GM18526 (cell line): ENCODE results near the gene POLK.

Source experiments
- POLR2A ChIP-seq: IDR thresholded peaks from 3 replicates; pipeline ENCODE4 v1.6.1; 2011; ENCODE audit not compliant: insufficient read length; ENCODE audit errors: extremely low read depth

Gene POLK

GRCh38 chr5:75507841-75508240 lies 3.9 kb upstream of the POLK start:
- no peak for TF ChIP-seq POLR2A

GRCh38 chr5:75509546-75509945 lies 2.1 kb upstream of the POLK start:
- no peak for TF ChIP-seq POLR2A

- TF ChIP-seq POLR2A = no peak
Observed at GRCh38 chr5:75509956-75510355, 1.7 kb upstream of the POLK start.

DNA sequence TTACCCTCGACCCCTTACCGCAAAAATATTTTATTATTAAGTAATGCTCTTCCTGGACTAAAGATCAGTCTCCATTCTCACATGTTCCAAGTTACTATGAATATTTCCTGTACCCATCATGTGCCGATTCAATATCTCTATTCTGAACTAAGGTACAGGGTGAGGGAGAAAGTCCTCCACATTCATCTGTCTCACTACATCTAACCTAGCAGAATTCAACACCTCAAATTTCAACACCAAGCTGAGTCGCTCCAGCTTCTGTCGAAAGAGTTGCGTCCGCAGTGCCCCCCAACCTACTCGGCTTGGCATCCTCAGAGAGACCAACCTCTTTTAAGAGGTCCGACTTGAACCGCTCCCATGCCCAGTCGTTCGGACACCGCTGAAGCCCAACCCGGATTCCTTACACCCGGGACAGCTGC lies 1.3 kb upstream of the POLK start:
- TF ChIP-seq POLR2A = no peak

DNA sequence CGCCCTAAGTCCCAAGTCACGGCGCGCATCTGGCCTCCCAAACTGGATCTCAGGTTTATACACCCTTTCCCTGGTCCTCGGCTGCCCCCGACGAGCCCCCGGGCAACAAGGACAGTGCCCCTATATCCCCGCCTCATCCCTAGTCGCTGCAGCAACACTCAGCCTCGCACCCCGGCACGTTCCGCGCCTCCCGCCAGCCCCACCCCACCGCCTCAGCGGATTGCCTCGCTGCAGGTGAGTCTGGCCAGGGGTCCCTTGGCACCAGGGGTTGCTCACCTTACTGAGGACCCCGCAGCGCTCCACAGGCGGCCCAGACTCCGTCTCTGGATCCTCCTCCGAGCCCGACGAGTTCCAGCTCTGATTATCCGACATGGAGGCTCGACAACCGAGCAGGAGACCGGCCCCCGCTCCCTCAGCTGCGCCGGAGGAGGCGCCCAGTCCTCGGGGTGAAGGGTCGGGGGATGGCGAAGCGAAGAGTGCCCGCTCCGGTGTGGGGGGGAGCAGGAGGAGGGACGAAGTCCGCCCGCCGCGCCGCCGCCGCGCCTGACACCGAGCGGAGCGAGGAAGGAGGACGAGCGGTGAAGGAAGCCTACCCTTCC lies 756 bp upstream of the POLK start:
- no peak for TF ChIP-seq POLR2A

GRCh38 chr5:75512383-75513074 lies 838 bp downstream of the POLK start:
- TF ChIP-seq POLR2A = no peak

- TF ChIP-seq POLR2A = no peak
Observed at GRCh38 chr5:75513841-75514240, 2.1 kb downstream of the POLK start.

DNA sequence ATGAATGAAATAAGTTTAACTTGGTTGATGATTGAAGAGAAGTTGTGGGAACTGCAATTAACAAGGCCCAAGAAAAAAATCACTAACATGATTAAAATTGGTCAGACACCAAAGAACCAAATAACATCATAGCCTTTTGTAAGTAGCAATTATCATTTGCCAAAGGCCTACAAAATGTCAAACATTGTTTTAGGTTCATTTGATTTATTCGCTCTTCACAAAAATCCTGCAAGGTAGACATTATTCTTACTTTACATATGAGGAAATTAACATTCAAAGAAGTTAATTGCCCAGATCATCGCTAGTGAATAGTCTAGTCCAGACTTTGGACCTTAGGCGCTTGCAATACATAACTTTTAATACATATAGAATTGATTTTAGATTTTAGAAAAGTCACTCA lies 2.6 kb downstream of the POLK start:
- no peak for TF ChIP-seq POLR2A

DNA sequence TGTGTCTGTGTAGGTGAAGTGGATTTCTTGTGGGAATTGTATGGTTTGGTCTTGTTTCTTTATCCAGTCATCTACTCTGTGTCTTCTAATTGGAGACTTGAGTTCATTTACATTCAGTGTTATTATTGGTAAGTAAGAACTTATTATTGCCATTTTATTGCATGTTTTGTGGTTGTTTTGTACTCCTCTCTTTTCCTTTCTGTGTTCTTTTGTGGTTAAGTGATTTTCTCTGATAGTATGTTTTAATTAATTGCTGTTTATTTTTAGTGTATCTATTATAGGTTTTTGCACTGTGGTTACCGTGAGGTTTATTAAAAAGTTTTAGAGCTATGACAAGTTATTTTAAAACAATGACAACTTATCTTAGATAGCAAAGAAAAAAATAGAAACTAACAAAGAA lies 8.1 kb downstream of the POLK start:
- TF ChIP-seq POLR2A = no peak

GRCh38 chr5:75521195-75521594 lies 9.5 kb downstream of the POLK start:
- no peak for TF ChIP-seq POLR2A

DNA sequence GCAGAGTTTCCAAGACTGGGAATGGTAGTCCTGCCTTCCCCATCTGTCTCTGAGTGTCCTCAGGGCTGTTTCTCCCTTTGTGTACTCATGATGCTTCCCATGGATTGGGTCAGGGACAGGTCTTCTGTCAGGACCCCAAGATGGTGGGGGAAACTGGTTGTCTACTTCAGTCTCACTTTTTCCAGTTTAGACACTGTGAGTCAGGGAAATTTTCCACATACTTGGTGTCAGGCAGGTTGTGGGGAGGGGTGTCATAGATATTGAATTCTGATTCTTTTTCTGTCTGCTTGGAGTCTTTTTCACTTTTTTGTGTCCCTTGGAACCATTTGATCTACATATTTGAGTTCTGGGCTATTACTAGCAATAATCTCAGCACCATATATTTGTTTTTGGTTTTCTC lies 10.3 kb downstream of the POLK start:
- no peak for TF ChIP-seq POLR2A

DNA sequence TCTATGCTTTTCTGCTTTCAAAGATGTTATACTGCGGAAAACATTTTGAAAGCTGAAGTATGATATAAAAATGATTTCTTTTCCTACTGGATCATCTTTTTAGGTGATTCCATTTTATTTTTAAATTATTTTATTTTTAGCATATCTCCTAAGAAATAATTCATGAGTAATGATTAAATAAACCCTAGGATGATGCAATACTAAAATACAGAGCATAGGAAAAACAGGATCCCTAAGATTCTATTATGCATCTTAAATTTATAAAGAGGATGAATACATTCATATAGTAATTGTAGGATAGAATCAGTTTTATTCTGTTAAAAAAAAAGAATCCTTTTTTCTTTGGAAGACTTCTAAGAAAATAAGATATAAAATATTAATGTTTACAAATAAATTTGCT lies 10.9 kb downstream of the POLK start:
- no peak for TF ChIP-seq POLR2A

- TF ChIP-seq POLR2A = no peak
Observed at GRCh38 chr5:75523275-75523674, 11.6 kb downstream of the POLK start.

GRCh38 chr5:75524071-75524470 lies 12.4 kb downstream of the POLK start:
- TF ChIP-seq POLR2A = no peak

- no peak for TF ChIP-seq POLR2A
Observed at GRCh38 chr5:75524591-75524990, 12.9 kb downstream of the POLK start.

- TF ChIP-seq POLR2A = no peak
Observed at GRCh38 chr5:75525344-75525743, 13.7 kb downstream of the POLK start.

- no peak for TF ChIP-seq POLR2A
Observed at GRCh38 chr5:75526070-75526469, 14.4 kb downstream of the POLK start.
